HepG2 (cell line): ENCODE data around the gene CREBRF. TPM values are rescaled to one million over a fixed set of nuclear protein-coding genes. Genes with fewer than 3 reads are reported as not detected.

Experiments
- CBFB ChIP-seq: sonication (generic); formaldehyde crosslinking; IDR thresholded peaks from 2 replicates; pipeline ENCODE4 v1.4.0; 2020; ENCODE audit warnings: missing genetic modification reagents
- CENPX ChIP-seq: sonication (generic); formaldehyde crosslinking; IDR thresholded peaks from 2 replicates; pipeline ENCODE4 v1.9.0; 2021; ENCODE audit warnings: mild to moderate bottlenecking, missing genetic modification reagents, moderate library complexity
- GTF2F1 ChIP-seq: fragments of 150-350 bp; IDR thresholded peaks from 2 replicates; pipeline ENCODE4 v1.6.1; 2014; ENCODE audit warnings: low read length
- HCFC1 ChIP-seq: fragments of 150-350 bp; IDR thresholded peaks from 2 replicates; pipeline ENCODE4 v1.6.1; 2014; ENCODE audit warnings: low read depth, low read length
- KDM5A ChIP-seq: fragments of 200-600 bp; sonication (generic); IDR thresholded peaks from 2 replicates; pipeline ENCODE4 v1.7.0; 2018; ENCODE audit warnings: antibody characterized with exemption, mild to moderate bottlenecking, low read length, borderline replicate concordance
- LCORL ChIP-seq, 2 experiments: fragments of 450-650 bp in 1 of 2; sonication (generic) in 1 of 2; formaldehyde crosslinking in 1 of 2; IDR thresholded peaks; 2 replicates each; pipeline versions ENCODE4 v1.5.0 to v1.6.1; 2017 to 2020; ENCODE audit warnings: antibody characterized with exemption in 1 of 2, missing genetic modification reagents in 1 of 2
- MAFK ChIP-seq, 2 experiments: IDR thresholded peaks in 1 of 2; conservative IDR thresholded peaks in 1 of 2; 2 replicates each; pipeline ENCODE4 v1.6.1; 2011; ENCODE audit warnings: improper control_type of control experiment in 2 of 2, low read length in 2 of 2
- MIXL1 ChIP-seq: IDR thresholded peaks from 2 replicates; pipeline ENCODE4 v1.6.1; 2016
- POLR2AphosphoS5 ChIP-seq: IDR thresholded peaks from 2 replicates; pipeline ENCODE4 v1.6.1; 2012; ENCODE audit warnings: low read depth, low read length
- RFX3 ChIP-seq: IDR thresholded peaks from 2 replicates; pipeline ENCODE4 v1.6.1; 2016; ENCODE audit warnings: missing biosample characterization, missing genetic modification reagents
- TEAD3 ChIP-seq: optimal IDR thresholded peaks from 2 replicates; pipeline ENCODE3; 2016; ENCODE audit warnings: borderline replicate concordance
- ZKSCAN8 ChIP-seq: IDR thresholded peaks from 2 replicates; pipeline ENCODE4 v1.6.1; 2016; ENCODE audit warnings: borderline replicate concordance, missing genetic modification reagents, missing compliant biosample characterization
- ZNF143 ChIP-seq: sonication (generic); formaldehyde crosslinking; IDR thresholded peaks from 2 replicates; pipeline ENCODE4 v1.4.0; 2020; ENCODE audit warnings: missing genetic modification reagents
- ZNF17 ChIP-seq: sonication (generic); formaldehyde crosslinking; IDR thresholded peaks from 2 replicates; pipeline ENCODE4 v1.5.0; 2020; ENCODE audit warnings: mild to moderate bottlenecking, missing genetic modification reagents
- ZNF180 ChIP-seq: sonication (generic); formaldehyde crosslinking; IDR thresholded peaks from 2 replicates; pipeline ENCODE4 v1.4.0; 2020; ENCODE audit warnings: low read depth, missing genetic modification reagents, borderline replicate concordance
- ZNF264 ChIP-seq: sonication (generic); formaldehyde crosslinking; IDR thresholded peaks from 2 replicates; pipeline ENCODE4 v1.4.0; 2020; ENCODE audit warnings: missing genetic modification reagents
- ZNF280B ChIP-seq: sonication (generic); formaldehyde crosslinking; IDR thresholded peaks from 2 replicates; pipeline ENCODE4 v1.5.0; 2020; ENCODE audit warnings: missing genetic modification reagents, mild to moderate bottlenecking, borderline replicate concordance
- ZNF292 ChIP-seq: sonication (generic); formaldehyde crosslinking; IDR thresholded peaks from 2 replicates; pipeline ENCODE4 v1.8.1; 2022; ENCODE audit warnings: mild to moderate bottlenecking, low read depth, missing genetic modification reagents, borderline replicate concordance
- ZNF33B ChIP-seq: sonication (generic); formaldehyde crosslinking; IDR thresholded peaks from 2 replicates; pipeline ENCODE4 v1.5.1; 2020; ENCODE audit warnings: mild to moderate bottlenecking, missing genetic modification reagents
- ZNF557 ChIP-seq: sonication (generic); formaldehyde crosslinking; IDR thresholded peaks from 2 replicates; pipeline ENCODE4 v1.4.0; 2020; ENCODE audit warnings: missing genetic modification reagents
- ZNF569 ChIP-seq: sonication (generic); formaldehyde crosslinking; IDR thresholded peaks from 2 replicates; pipeline ENCODE4 v1.5.0; 2020; ENCODE audit warnings: mild to moderate bottlenecking, missing genetic modification reagents, moderate library complexity, borderline replicate concordance
- ZNF574 ChIP-seq: sonication (generic); formaldehyde crosslinking; IDR thresholded peaks from 2 replicates; pipeline ENCODE4 v1.4.0; 2020; ENCODE audit warnings: missing genetic modification reagents
- ZNF792 ChIP-seq: IDR thresholded peaks from 2 replicates; pipeline ENCODE4 v1.6.1; 2016
- polyA plus RNA-seq, 8 experiments: library from polyadenylated mRNA; depleted of rRNA in 3 of 8; stranded (reverse) in 7 of 8; unstranded in 1 of 8; fragments of >200 nt; fragmentation: Illumina TruSeq in 4 of 8; extraction: Trizol in 4 of 8; gene quantifications; 2 replicates each; pipeline versions ENCODE4 v1.2.1 to v1.2.3, GENCODE V29; 2011 to 2016; ENCODE audit warnings: low read depth in 4 of 8, missing spikeins in 1 of 8, mixed read lengths in 1 of 8; ENCODE audit not compliant: insufficient read depth in 1 of 8
- total RNA-seq, 5 experiments: library from RNA; depleted of rRNA; stranded (reverse); fragments of >200 nt; fragmentation: Illumina TruSeq; extraction: Trizol; gene quantifications; 2 replicates each; pipeline ENCODE4 v1.2.3, GENCODE V29; 2016; ENCODE audit warnings: low read depth in 1 of 5

The CREBRF gene
- total and polyA plus RNA-seq, 2 of the 13 experiments (the other 11 are each of a cell fraction or from before 2014, with no cell fraction given), result 4.5 to 10.2 TPM

DNA sequence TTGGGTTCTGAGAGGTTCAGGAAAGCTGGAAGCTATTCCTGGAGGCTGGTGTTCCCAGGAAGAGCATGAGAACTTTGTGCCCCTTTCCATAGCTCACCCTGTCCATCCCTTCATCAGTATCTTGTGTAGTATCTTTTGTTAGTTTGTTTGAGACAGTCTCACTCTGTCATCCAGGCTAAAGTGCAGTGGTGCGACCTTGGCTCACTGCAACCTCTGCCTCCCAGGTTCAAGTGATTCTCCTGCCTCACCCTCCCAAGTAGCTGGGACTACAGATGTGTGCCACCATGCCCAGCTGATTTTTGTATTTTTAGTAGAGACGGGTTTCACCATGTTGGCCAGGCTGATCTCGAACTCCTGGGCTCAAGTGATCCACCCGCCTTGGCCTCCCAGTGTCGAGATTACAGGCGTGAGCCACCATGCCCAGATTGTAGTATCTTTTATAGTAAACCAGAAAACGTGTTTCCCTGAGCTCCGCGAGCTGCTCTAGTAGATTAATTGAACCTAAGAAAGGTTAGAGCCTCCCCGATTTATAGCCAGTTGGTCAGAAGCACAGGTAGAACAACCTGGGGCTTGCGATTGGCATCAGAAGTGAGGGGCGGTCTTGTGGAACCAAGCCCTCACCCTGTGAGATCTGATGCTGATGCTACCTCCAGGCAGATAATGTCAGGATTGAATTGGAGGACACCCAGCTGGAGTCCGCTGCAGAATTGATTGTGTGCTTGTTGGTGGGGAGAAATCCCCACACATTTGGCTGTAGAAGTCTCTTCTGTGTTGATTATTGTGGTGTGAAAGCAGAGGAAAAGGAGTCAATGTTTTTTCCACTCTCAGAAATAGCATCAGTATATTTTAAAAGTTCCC is 40.3 kb upstream of the CREBRF start (continued):
- TF ChIP-seq ZNF264, result no peak
- TF ChIP-seq ZNF557 (CRISPR knock-in tag), result no peak
- TF ChIP-seq CBFB (CRISPR knock-in tag), result no peak
- no peak for TF ChIP-seq HCFC1
- no peak for TF ChIP-seq RFX3 (CRISPR knock-in tag)
- no peak for TF ChIP-seq MIXL1
- no peak for TF ChIP-seq ZNF17 (CRISPR knock-in tag)
- TF ChIP-seq ZNF280B (CRISPR knock-in tag), result no peak
- TF ChIP-seq POLR2AphosphoS5, result no peak
- no peak for TF ChIP-seq ZNF180 (CRISPR knock-in tag)
- TF ChIP-seq ZNF792 (CRISPR knock-in tag), result no peak
- 0 out of 2 replicates have a peak, but pooled peaks have one; percentile 2 for TF ChIP-seq ZNF143 (CRISPR knock-in tag)
- no peak for TF ChIP-seq ZNF569 (CRISPR knock-in tag)
- no peak for TF ChIP-seq GTF2F1
- peak; percentile 24 for TF ChIP-seq TEAD3 (CRISPR knock-in tag)
- no peak for TF ChIP-seq KDM5A
- TF ChIP-seq MAFK (conservative IDR thresholded peaks at IDR 0.05 in 1 of 2, IDR thresholded peaks at IDR 0.05 in 1 of 2; ENCODE audit: low read length in 2 of 2), result no peak
- no peak for TF ChIP-seq CENPX (CRISPR knock-in tag)
- peak; percentile 70 for TF ChIP-seq ZNF292
- 0 out of 2 replicates have a peak, but pooled peaks have one; percentile 22 for TF ChIP-seq ZNF574
- TF ChIP-seq ZKSCAN8, result no peak
- no peak for TF ChIP-seq ZNF33B (CRISPR knock-in tag)
- no peak for TF ChIP-seq LCORL (IDR thresholded peaks at IDR 0.05)
- 0 out of 2 replicates have a peak, but pooled peaks have one; percentile 22 for TF ChIP-seq LCORL (CRISPR knock-in tag; IDR thresholded peaks at IDR 0.05)
